Superior temporal gyrus (tissue), 1 donor: Measurements from ENCODE around the gene GALT.

ENCODE experiments used
- DNase-seq: peaks from one replicate; pipeline ENCODE4 v3.0.0-alpha.2; 2016; ENCODE audit errors: extremely low spot score

GALT gene

DNA sequence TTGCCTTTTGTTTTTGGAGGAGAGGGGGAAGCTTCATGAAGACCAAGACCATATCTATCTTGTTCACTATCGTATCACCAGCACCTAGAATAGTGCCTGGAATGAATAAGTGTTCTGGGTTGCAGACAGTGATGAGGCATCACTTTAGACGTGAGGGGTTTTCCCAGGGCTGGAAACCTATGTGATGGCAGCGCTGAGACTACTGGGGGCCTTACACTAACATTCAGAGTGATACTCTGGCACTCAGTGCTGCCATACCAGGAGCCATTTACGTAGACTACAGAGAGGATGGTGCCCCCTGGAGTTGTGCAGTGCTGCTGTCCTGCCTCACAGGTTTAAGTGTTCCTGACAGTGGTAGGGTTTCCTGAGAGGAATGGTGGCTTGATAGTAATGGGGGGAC, 37.7 kb downstream of the GALT start:
- no peak for DNase-seq

DNA sequence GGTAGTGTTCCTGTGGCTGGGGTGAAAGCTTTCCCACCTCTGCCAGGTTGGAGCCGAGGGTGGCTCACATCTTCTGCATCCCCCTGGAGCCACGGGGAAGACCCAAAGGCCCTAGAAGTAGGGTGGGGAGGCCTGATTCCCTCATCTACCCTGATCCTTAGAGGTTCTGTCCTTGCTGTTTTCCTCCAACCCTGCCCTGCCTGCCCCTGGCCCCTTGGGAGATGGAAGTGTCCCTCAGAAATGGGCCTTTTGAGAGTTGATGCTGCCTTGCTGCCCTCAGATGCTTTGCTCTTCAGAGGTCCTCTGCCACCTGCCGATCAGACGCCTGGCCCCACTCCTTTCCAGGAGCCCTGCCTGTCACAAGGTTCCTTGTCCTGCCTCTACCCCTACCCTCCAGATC, 38.3 kb downstream of the GALT start:
- no peak for DNase-seq

DNA sequence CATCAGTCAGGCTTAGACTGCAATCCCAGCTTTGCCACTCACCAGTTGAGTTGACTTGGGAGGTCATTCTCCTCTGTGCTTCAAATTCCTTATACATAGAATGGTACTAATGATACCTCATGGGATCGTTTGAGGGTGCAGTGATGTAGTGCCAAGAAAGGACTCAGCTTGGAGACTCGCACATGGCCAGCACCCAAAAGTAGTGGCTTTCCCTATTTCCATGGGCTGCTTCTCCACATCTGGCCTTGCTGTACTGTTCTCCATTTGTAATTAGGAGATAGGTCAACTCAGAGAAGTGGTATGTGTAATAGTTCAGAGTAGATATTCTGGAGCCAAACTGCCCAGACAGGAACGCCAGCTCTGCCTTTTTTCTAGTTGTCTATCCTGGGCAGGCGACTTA, 39.1 kb downstream of the GALT start:
- DNase-seq: no peak

DNA sequence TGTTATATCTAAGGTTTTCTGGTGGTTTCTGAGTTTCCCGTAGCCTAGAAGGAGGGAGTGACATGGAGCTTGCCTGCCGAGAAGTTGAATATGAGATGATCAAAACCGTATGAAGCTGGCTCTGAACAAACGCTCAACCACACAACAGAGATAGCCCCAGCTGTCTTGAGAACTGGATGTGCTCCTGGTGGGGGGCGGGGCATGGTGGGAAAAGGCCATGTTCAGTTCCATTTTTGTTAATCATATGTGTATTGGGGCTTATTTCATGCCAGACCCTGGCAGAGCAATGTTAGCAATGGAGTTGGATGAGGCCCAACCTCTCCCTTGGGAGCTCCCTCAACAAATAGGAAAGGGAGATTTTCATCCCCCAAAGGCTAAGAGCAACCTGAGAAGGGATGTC, 39.8 kb downstream of the GALT start:
- no peak for DNase-seq

DNA sequence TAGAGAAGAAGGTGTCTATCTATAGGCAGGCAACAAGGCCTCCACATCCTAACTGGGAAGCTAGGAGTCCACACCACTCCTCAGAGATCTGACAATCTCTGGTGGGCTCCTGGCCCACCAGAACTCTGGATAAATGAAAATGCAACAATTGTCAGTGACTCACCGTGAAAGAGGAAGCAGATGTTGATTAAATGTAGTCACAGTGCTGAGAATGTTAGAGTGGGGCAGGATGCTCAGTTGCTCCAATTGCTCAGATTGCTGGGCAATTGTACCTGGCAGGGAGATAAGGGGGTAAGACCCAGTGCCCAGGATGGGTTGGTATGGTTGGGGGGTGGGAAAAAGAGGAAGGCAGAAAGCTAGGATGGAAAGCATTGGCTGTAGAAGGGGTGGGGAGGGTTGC, 40.3 kb downstream of the GALT start:
- DNase-seq: no peak

DNA sequence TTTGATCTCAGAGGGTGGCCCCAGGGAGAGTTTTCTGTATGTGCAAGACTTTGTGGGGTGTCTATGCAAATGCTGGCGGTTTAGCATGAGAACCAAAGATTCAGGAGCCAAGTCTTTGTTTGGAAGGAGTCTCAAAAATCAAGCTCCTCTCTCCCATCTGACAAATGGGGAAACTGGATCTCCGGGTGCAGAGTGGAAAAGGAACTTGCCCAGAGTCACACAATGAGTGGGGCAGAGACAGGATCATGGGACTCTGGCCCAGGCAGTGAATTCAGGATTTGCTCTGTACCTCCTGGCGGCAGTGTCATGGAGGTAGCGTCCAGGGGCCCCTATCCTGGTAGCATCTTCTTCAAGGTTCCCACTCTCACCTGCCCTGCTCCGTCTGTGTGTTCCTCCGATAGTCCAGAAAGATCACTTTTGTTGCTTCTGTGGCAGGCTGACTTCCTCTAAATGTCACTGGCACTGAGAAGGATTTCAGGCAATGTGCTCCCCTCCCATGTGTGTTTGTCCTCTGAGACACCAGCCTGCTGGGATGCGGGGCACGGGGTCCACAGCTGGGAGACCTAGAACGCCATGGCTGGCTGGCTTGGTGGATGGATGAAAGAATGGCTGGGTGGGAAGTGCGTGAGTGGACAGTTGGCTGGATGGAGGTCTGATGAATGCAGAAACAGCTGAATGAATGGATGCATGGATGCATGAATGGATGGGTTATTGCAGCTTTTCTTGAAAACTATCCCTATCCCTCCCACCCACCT, 41.0 kb downstream of the GALT start:
- DNase-seq: no peak

DNA sequence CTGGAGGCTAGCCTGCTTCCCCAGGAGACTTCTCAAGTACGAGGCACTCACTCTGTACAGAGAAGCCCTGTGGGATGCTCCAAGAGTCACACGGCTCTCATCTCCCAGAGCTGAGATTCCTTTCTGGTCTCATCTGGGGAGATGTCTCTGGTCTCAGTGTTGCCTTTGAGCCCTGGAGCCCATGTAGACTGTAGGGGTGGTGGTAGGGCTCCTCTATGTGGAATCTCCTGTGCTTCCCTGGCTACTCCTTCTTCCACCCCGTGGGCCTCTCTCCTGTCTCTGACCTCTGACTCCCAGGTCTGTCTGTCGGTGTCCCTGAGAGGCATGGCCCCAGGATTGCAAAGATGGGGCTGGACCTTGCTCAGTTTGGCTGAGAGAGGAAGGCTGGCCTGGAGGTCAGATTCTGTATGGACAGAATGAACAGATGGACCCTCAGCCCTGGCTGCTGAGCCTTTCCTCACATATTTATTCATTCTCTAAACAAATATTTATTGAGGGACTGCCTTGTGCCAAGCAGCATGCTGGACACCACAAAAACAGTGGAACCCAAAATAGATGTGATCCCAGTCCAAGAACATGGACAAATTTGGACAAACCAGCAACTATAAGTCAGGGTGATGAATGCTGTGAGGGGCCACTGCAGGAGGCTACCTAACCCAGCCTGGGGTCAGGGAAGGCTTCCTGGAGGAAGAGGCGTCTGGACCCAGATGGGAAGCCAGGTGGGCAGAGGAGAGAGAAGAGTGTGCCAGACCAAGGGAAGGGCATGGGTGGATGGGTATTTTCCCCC, 42.0 kb downstream of the GALT start:
- DNase-seq: no peak

DNA sequence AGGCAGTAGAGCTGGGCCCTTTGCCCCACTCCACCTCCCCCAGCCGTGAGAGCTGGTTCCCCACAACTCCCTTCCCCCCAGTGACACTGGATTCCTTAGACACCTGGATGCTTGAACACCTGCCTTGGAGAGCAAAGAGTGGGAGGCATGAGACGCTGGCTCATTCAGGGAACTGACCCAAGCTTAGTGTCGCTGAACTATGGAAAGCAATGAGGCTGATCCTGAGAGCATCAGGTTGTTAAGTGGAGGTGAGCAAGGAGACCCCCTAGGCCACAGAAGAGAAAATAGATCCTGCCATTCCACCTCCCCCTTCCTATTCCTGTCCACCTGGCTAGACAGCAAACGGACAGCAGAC, 42.6 kb downstream of the GALT start:
- no peak for DNase-seq

DNA sequence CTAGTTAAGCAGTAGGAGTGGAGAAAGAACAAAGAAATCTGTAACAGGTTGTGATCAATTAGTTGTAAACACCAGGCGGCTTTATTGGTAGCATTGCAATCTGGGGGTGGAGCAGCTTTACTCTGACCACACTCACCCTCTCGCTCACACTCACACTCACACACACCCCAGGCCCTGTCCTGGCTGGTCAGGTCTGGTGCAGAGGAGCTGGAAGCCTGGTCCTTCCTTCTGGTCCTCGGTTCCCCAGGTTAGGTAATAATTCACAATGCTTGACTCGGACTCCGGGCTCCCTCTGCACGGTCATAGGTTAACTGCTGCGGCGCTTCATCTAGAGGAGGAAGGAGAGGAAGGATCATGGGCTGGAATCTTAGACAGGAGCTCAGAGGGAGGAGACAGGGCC, 43.0 kb downstream of the GALT start:
- no peak for DNase-seq

DNA sequence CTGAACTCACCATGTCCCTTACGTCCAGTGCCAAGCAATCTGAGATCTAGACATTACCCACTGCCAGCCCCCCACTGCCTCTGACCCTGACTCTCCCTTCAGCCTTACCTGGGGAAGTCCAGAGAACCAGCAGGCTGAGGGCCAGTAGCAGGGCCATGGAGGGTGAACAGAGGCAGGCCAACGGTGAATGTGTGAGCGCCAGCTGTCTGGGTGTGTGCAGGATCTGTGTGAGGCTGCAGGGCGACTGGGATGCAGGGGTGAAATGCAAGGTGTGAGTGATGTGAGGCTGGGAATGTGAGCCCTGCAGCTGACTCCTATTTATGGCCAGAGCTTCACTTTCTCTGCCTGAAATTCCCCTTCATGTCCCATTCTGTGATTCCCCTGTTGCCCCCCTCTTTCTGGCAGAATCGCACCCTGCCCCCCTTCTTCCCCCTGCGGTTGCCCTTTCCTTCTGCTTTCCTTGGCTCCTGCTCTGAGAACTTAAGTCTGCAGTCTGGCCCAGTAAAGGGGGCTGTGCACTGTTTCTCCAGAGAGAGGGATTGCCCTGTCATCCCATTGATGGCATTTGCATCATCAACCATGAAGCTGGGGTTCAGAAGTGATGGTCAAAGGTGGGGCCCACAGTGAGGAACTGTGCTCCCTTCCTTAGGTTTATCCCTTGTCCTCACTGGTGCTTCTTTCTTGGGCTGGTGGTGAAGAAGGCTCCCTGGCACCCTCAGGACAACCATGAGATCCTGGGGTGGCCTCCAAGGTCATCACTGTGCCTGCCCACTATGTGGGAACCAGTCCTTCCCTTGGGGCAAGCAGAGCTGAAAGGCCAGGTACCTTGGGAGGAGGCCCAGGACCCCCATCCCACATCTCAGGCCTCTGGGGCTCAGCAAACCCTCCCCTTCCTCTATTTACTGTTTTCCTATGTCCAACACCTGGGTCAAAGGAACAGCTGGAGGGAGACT, 44.8 kb downstream of the GALT start, which contains the start of gene CCL19:
TSS of gene CCL19 (minus strand) at position 294 of the 953 bp plus-strand sequence. CDS start at position 157, 137 bp downstream.
- no peak for DNase-seq

DNA sequence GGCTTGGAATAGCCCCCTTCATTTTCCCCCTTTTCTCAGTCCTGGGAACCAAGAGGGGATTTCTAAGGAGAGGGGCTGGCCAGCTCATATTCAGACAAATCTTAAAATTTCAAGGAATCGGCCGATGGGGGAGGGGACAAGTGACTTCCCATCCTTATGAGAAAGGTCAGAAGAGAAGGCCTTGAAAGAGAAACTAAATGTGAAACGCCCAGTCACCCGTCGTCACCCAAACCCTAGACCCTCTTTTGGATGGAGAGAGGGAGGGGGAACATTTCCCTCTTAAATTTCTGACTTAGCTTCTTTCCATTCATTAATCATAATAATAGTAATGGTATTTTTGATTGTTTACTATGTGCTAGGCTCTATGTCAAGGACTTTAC, 45.5 kb downstream of the GALT start:
- no peak for DNase-seq

DNA sequence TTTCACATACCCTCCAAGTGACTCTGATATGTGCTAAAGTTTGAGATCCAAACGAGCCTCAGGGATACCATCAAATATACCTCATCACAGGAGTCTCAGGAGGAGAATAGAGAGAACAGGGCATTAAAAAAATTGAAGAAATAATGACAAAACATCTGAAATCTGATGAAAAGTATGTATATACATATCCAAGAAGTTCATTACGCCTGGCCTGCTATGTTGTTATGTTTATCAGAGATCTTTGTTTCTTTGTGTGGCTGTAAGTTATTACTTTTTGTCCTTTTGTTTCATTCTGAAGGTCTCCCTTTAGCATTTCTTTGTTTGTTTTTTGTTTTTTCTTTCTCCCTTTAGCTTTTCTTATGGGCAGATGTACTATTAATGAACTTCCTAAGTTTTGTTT, 47.1 kb downstream of the GALT start:
- DNase-seq: no peak

DNA sequence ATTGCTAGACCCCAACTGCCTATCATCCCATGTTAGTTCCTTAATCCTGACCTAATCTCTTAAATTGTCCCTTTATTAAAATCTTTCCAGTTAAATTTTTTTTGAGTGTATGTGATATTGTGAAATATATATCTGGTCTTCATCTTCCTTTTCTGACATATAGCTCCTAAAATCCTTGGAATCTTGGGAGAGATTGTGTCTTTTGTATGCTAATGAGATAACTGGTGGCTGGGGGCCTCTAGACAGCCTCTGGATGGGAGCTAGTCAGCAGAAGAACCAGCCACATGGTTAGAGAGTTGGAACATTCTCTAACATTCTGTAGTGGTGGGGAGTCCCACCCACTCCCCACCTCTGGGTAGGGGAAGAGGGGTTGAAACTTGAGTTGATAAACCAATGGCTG, 48.3 kb downstream of the GALT start:
- no peak for DNase-seq
